ENCODE results near the gene POU2F1.

POU2F1 gene

DNA sequence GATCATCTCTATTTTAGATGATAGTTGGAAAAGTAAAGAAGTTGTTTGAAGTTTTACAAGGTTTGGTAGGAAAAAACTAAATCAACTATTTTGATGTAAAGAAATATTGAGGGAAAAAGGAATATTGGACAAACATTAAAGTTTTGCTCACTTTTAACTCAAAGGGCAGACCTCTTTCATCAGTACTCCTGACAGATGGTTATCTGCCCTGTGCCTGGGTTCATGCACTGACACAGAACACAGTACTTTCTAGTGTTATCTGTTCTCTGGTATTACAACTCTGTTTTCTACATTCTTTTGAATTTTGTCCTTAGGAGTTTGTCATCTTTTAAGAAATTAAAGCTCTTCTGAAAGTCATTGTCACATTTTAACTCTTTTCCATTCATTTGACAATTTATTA lies 118.7 kb downstream of the POU2F1 start:
- peaks cover 52% of the 10 kb centered on the region for H3K36me3 Mint-ChIP-seq (ENCODE audit: low read depth)
- H3K27ac Mint-ChIP-seq = no peak overlapping the region
- no peaks in the 10 kb centered on the region for H3K4me1 Mint-ChIP-seq
- no peaks in the 10 kb centered on the region for H3K27me3 Mint-ChIP-seq (ENCODE audit: low read depth)
- TF ChIP-seq, protein P1, sequence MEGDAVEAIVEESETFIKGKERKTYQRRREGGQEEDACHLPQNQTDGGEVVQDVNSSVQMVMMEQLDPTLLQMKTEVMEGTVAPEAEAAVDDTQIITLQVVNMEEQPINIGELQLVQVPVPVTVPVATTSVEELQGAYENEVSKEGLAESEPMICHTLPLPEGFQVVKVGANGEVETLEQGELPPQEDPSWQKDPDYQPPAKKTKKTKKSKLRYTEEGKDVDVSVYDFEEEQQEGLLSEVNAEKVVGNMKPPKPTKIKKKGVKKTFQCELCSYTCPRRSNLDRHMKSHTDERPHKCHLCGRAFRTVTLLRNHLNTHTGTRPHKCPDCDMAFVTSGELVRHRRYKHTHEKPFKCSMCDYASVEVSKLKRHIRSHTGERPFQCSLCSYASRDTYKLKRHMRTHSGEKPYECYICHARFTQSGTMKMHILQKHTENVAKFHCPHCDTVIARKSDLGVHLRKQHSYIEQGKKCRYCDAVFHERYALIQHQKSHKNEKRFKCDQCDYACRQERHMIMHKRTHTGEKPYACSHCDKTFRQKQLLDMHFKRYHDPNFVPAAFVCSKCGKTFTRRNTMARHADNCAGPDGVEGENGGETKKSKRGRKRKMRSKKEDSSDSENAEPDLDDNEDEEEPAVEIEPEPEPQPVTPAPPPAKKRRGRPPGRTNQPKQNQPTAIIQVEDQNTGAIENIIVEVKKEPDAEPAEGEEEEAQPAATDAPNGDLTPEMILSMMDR (IDR thresholded peaks at IDR 0.05; ENCODE audit: unreplicated experiment in 3 of 3) = no peak
- peaks cover 21% of the 10 kb centered on the region for H3K9me3 Mint-ChIP-seq
- H3K4me3 Mint-ChIP-seq = no peak overlapping the region

DNA sequence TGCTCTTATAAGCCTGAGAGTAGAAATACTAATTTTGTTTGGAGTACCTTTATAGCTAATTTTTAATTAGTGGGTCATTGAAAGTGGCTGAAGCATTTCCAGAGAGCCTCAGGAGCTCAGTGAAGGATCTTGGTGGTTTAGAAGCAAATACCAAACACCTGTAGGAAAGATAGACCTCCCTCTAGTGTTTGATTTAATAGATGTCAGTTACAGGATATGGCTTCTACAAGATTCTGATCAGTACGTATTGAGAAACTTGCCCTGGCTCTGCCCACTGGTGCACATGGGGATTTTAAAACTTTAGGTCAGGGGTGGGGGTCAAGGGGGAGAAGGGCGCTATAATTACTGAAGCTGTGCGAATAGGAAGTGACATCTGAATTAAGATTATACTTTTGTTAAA lies 122.2 kb downstream of the POU2F1 start:
- no peak overlapping the region for H3K4me3 Mint-ChIP-seq
- TF ChIP-seq, protein P1 (IDR thresholded peaks at IDR 0.05; ENCODE audit: unreplicated experiment in 3 of 3) = peak in 2 of 3 experiments; percentile 9 to 13
- peaks cover 4% of the 10 kb centered on the region for H3K9me3 Mint-ChIP-seq
- H3K4me1 Mint-ChIP-seq = no peaks in the 10 kb centered on the region
- H3K27ac Mint-ChIP-seq = no peak overlapping the region
- no peaks in the 10 kb centered on the region for H3K27me3 Mint-ChIP-seq (ENCODE audit: low read depth)
- H3K36me3 Mint-ChIP-seq (ENCODE audit: low read depth) = peaks cover 37% of the 10 kb centered on the region

DNA sequence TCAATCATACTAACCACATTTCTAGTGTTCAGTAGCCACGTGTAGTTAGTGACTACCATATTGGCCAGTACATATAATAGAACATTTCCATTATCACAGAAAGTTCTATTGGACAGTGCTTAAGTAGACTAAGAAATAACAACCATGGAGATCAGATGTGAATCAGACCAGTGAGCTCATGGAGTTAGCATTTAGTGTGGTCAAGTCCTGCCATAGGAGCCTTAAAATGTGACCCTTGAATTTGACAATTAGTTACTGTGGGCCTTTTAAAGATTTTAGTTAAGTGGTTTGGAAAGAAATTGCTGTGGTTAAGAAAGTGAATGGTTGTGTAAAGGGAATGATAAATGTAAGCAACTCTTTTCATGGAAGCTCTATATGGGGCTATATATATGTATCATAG lies 123.4 kb downstream of the POU2F1 start:
- TF ChIP-seq, protein P1 (IDR thresholded peaks at IDR 0.05; ENCODE audit: unreplicated experiment in 3 of 3) = no peak
- H3K27me3 Mint-ChIP-seq (ENCODE audit: low read depth) = no peaks in the 10 kb centered on the region
- H3K4me1 Mint-ChIP-seq = no peaks in the 10 kb centered on the region
- H3K27ac Mint-ChIP-seq = no peak overlapping the region
- H3K36me3 Mint-ChIP-seq (ENCODE audit: low read depth) = peaks cover 24% of the 10 kb centered on the region
- H3K9me3 Mint-ChIP-seq = peaks cover 4% of the 10 kb centered on the region
- no peak overlapping the region for H3K4me3 Mint-ChIP-seq

DNA sequence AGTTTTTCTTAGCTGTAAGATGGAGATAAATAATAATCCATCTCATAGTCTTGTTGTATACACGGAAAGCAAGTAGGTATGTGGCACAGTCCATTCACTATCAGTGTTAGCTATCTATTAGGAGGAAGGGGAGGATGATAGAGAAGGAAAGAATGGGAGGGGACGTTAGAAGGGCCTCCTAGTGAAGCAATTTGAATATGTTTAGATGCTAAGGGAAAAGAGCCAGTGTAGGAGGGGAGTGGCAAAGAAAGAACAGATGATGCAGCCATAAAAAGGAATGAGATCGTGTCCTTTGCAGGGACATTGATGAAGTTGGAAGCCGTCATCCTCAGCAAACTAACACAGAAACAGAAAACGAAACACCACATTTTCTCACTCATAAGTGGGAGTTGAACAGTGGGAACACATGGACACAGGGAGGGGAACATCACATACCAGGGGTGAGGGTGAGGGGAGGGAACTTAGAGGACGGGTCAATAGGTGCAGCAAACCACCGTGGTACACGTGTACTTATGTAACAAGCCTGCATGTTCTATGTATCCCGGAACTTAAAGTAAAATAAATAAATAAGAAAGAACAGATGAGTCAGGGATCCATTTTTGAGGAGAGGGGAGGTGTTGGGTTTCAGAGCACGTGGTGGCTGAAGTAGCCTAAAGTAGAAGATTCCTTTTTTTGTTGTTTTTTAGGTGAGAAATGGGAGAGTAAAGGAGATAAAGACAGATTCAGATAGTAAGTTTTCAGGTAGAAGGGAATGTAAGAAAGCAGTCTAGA lies 124.1 kb downstream of the POU2F1 start:
- Mint-ChIP-seq H3K4me1 (no peaks in the 10 kb centered on the region), H3K9me3 (peaks cover 2% of the 10 kb centered on the region), H3K4me3 (no peak overlapping the region), H3K27ac (no peak overlapping the region), H3K36me3 (ENCODE audit: low read depth) (peaks cover 19% of the 10 kb centered on the region), H3K27me3 (ENCODE audit: low read depth) (no peaks in the 10 kb centered on the region)
- TF ChIP-seq, protein P1 (IDR thresholded peaks at IDR 0.05; ENCODE audit: unreplicated experiment in 3 of 3) = no peak

DNA sequence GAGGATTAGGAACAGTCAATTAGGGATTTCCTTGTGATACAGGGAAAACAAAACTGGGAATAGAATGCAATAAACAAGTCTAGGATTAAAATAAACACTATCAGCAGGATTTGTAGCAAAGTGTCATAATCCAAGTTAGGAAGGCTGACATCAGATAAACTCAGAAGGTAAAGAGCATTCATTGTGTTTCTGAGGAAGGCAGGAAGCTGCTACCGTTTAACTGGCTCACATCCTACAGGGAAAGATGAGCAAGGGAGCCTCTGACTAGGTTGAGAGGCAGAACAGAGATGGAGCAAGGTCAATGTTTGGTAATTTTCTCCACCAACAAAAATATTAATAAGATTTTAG lies 124.7 kb downstream of the POU2F1 start:
- no peak overlapping the region for H3K4me3 Mint-ChIP-seq
- no peak overlapping the region for H3K27ac Mint-ChIP-seq
- H3K27me3 Mint-ChIP-seq (ENCODE audit: low read depth) = no peaks in the 10 kb centered on the region
- H3K9me3 Mint-ChIP-seq = peaks cover 2% of the 10 kb centered on the region
- peaks cover 19% of the 10 kb centered on the region for H3K36me3 Mint-ChIP-seq (ENCODE audit: low read depth)
- TF ChIP-seq, protein P1 (IDR thresholded peaks at IDR 0.05; ENCODE audit: unreplicated experiment in 3 of 3) = no peak
- H3K4me1 Mint-ChIP-seq = no peaks in the 10 kb centered on the region

DNA sequence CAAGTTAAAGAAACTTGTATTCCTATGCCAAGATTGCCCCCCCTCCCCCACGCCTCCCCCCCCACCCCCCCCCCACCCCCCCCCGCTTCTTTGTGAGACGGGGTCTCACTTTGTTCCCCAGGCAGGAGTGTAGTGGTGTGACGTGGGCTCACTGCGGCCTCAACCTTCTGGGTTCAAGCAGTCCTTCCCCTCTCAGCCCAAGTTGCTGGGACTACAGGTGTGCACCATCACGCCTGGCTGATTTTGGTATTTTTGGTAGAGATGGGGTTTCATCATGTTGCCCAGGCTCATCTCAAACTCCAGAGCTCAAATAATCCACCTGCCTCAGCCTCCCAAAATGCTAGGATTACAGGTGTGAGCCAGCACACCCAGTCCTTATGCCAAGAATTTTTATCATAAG lies 136.6 kb downstream of the POU2F1 start:
- Mint-ChIP-seq H3K9me3 (peaks cover 8% of the 10 kb centered on the region), H3K4me1 (no peaks in the 10 kb centered on the region), H3K27ac (no peak overlapping the region), H3K4me3 (no peak overlapping the region), H3K27me3 (ENCODE audit: low read depth) (no peaks in the 10 kb centered on the region), H3K36me3 (ENCODE audit: low read depth) (peaks cover 6% of the 10 kb centered on the region)
- TF ChIP-seq, protein P1 (IDR thresholded peaks at IDR 0.05; ENCODE audit: unreplicated experiment in 3 of 3) = no peak
